Calu3 (cell line): Measurements from ENCODE around the gene APEX1. TPM values are rescaled to one million over a fixed set of nuclear protein-coding genes. Genes with fewer than 3 reads are reported as not detected.

ENCODE experiments used
- BruUV-seq: library from RNA; stranded (reverse); fragments of 400-500 nt; replicated peaks from 2 replicates; lab custom pipeline; 2021; lab: Mats Ljungman, UMichigan
- CTCF ChIA-PET: fragments of 300-600 bp; sonication (Branson Sonifier 250); formaldehyde crosslinking; loops from one replicate; lab custom pipeline; 2022; ENCODE audit warnings: antibody characterized with exemption; lab: Charles Lee
- DNase-seq: peaks from one replicate; pipeline ENCODE4 v3.0.0; 2022
- H3K27ac Mint-ChIP-seq: one replicate; pipeline ENCODE4 v1.8.0; 2022; ENCODE audit warnings: mixed read lengths; ENCODE audit not compliant: unreplicated experiment
- H3K27me3 Mint-ChIP-seq: one replicate; pipeline ENCODE4 v1.8.0; 2022; ENCODE audit warnings: mixed read lengths; ENCODE audit not compliant: unreplicated experiment
- H3K36me3 Mint-ChIP-seq: one replicate; pipeline ENCODE4 v1.8.0; 2022; ENCODE audit warnings: mild to moderate bottlenecking, moderate library complexity, mixed read lengths; ENCODE audit not compliant: insufficient read depth, unreplicated experiment
- H3K4me1 Mint-ChIP-seq: one replicate; pipeline ENCODE4 v1.8.0; 2022; ENCODE audit warnings: mild to moderate bottlenecking, low read depth, mixed read lengths; ENCODE audit not compliant: unreplicated experiment
- H3K4me3 Mint-ChIP-seq: one replicate; pipeline ENCODE4 v1.8.0; 2022; ENCODE audit warnings: mild to moderate bottlenecking, low read depth, moderate library complexity, mixed read lengths; ENCODE audit not compliant: unreplicated experiment
- H3K9me3 Mint-ChIP-seq: one replicate; pipeline ENCODE4 v1.8.0; 2022; ENCODE audit warnings: low read depth, mixed read lengths; ENCODE audit not compliant: unreplicated experiment
- intact Hi-C: fragments of 100-400 bp; cut with micrococcal nuclease; formaldehyde crosslinking; loops from one replicate; pipeline ENCODE4 v1.10.0; 2022; ENCODE audit not compliant: unreplicated experiment
- total RNA-seq: library from RNA; stranded (reverse); gene quantifications from 2 replicates; pipeline ENCODE4 v1.2.3, GENCODE V29; 2022
- TF ChIP-seq, protein P1 (sequence below): fragments of 200-600 bp; IDR thresholded peaks from one replicate; pipeline ENCODE4 v1.8.0; 2022; ENCODE audit warnings: antibody characterized with exemption; ENCODE audit not compliant: unreplicated experiment

The APEX1 gene
- total RNA-seq, 1 experiment from 2014 or later, result 205 TPM

DNA sequence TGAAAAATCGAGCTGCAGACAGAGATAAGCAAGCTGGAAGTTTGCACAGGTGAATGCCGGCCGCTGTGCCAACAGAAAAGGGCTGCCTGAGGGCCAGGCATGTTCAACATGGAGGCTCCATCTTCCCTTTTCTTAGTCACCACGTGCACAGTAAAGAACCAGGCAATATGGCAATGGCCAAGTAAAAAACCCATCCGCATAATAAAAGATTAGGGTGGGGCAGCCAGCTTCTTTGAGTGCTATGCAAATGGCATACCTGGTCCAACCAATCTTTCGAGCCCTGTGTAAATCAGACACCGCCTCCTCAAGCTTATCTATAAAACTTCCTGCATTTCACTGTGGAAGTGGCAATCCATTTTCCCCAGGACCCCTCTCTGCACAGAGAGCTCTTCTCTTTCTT lies 30.9 kb downstream of the APEX1 start:
- H3K4me1 Mint-ChIP-seq, result peaks cover 18% of the 10 kb centered on the region
- CTCF ChIA-PET, result no interaction called here
- TF ChIP-seq, protein P1, sequence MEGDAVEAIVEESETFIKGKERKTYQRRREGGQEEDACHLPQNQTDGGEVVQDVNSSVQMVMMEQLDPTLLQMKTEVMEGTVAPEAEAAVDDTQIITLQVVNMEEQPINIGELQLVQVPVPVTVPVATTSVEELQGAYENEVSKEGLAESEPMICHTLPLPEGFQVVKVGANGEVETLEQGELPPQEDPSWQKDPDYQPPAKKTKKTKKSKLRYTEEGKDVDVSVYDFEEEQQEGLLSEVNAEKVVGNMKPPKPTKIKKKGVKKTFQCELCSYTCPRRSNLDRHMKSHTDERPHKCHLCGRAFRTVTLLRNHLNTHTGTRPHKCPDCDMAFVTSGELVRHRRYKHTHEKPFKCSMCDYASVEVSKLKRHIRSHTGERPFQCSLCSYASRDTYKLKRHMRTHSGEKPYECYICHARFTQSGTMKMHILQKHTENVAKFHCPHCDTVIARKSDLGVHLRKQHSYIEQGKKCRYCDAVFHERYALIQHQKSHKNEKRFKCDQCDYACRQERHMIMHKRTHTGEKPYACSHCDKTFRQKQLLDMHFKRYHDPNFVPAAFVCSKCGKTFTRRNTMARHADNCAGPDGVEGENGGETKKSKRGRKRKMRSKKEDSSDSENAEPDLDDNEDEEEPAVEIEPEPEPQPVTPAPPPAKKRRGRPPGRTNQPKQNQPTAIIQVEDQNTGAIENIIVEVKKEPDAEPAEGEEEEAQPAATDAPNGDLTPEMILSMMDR, result no peak
- H3K4me3 Mint-ChIP-seq, result no peak overlapping the region
- no peak for DNase-seq
- H3K27ac Mint-ChIP-seq, result no peak overlapping the region
- no TSS peak for BruUV-seq
- no peaks in the 10 kb centered on the region for H3K9me3 Mint-ChIP-seq
- H3K27me3 Mint-ChIP-seq, result no peaks in the 10 kb centered on the region
- intact Hi-C loops, result no loop called here
- H3K36me3 Mint-ChIP-seq, result no peaks in the 10 kb centered on the region

DNA sequence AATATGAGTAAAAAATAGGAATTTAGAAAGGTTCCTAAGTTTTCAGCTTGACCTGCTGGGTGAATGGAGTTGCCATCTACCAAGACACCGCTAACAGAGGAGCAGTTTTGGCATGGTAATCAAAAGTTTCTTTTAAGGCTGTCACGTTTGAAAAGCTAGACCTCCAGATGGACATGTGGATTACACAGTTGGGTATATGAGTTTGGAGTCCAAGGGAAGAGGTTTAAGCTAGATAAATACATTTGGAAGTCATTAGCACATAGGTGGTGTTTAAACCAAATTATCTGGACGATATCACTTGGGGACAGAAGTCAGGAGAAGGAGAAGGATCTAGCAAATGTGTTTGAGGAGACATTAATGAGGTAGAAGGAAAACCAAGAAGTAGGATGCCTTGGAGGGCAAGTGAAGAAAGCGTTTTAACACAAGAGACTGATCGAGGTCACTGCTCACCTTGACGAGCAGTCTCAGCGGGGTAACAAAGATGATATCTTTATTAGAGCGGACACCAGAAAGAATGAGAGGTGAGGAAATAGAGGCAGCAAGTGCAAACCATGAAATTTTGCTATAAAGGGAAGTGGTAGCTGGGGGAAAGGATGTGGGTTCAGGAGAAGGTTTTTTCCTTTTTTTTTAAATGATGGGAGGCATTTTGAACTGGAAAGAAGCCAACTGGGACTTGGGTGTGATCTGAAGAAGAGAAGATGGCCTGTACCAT lies 31.8 kb downstream of the APEX1 start:
- H3K27ac Mint-ChIP-seq, result no peak overlapping the region
- TF ChIP-seq, protein P1, result no peak
- H3K9me3 Mint-ChIP-seq, result no peaks in the 10 kb centered on the region
- no peaks in the 10 kb centered on the region for H3K27me3 Mint-ChIP-seq
- DNase-seq, result no peak
- no TSS peak for BruUV-seq
- no peaks in the 10 kb centered on the region for H3K36me3 Mint-ChIP-seq
- H3K4me3 Mint-ChIP-seq, result no peak overlapping the region
- CTCF ChIA-PET, result no interaction called here
- intact Hi-C loops, result no loop called here
- H3K4me1 Mint-ChIP-seq, result peaks cover 20% of the 10 kb centered on the region

DNA sequence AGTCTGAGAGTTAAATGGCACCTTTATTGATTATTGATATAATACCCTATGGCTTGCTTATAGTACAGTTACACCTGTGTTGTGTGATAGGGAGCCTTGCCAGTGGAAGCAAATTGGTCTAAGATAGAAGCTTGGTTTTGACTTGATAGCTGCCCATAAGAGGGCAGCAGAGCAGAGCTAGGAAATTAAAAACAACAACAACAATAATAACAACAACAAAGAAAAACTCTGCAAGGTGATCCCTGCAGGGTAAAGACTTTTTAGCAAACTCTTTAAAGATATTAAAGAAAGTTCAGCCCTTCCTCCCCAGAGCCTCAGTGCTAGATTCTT lies 32.3 kb downstream of the APEX1 start:
- Mint-ChIP-seq H3K4me1 (peaks cover 20% of the 10 kb centered on the region), H3K27ac (no peak overlapping the region), H3K36me3 (no peaks in the 10 kb centered on the region), H3K9me3 (no peaks in the 10 kb centered on the region), H3K4me3 (no peak overlapping the region), H3K27me3 (no peaks in the 10 kb centered on the region)
- BruUV-seq, result no TSS peak
- CTCF ChIA-PET, result no interaction called here
- DNase-seq, result no peak
- intact Hi-C loops, result no loop called here
- TF ChIP-seq, protein P1, result no peak

DNA sequence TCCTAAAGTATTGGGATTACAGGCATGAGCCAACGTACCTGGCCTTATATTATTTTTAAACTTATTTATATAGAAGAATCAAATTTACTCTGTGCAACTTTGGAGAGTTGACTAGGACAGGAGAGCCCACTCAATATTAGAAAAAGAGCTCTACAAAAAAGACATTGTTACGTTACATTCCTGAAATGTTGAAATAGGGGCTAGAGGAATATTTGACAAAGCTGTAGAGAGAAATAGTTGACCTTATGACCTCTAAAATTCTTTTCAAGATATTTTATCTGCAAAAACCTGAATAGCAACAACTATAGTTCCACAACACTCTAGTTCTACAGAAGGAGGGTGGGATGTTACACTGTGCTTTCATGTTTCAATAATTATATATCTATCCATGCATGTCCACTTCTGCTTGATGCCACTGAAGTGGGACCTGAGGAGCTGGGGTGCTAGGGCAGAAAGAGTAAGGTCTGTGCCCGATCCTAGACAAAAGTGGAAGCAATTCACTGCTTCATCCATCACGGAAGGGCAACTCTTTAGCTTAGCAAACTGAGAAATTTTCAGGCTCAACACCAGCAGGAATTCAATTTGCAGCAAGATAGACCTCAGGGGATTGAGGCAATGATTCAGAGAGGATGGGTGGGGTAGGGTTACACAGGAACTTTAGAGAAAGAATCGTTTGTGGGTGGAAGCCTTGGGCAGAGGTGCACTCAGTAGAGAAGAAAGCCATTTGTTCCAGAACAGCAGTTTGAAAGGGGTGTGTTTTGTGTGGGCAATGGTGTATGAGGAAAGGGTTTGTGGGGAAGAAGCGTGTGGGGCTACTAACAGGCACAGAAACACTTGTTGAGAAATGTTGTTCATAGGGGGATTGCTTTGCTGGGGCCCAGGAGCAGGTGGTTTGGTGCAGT lies 34.3 kb downstream of the APEX1 start:
- intact Hi-C loops, result no loop called here
- BruUV-seq, result no TSS peak
- CTCF ChIA-PET, result no interaction called here

More for the DNA sequence above, 34.3 kb downstream of the APEX1 start:
- no peaks in the 10 kb centered on the region for H3K9me3 Mint-ChIP-seq
- DNase-seq, result no peak
- H3K36me3 Mint-ChIP-seq, result no peaks in the 10 kb centered on the region
- TF ChIP-seq, protein P1, result no peak
- peaks cover 20% of the 10 kb centered on the region for H3K4me1 Mint-ChIP-seq
- H3K27ac Mint-ChIP-seq, result no peak overlapping the region
- no peak overlapping the region for H3K4me3 Mint-ChIP-seq
- no peaks in the 10 kb centered on the region for H3K27me3 Mint-ChIP-seq
